HUDEP-2 (cell line): ENCODE results near the gene RANBP17.
"Not testable (repeated sequence)": the region's sequence is repeated elsewhere in the genome, so short reads cannot be mapped to it uniquely, and the experiment has no call there.

Experiments
- DNase-seq, 76 experiments: peaks; one replicate each; lab custom pipeline; 2025; ENCODE audit not compliant: unreplicated experiment in 76 of 76; lab: John Stamatoyannopoulos, UW

The RANBP17 gene

GRCh38 chr5:171143171-171143570 lies 281.4 kb downstream of the RANBP17 start:
- DNase-seq = no peak

DNA sequence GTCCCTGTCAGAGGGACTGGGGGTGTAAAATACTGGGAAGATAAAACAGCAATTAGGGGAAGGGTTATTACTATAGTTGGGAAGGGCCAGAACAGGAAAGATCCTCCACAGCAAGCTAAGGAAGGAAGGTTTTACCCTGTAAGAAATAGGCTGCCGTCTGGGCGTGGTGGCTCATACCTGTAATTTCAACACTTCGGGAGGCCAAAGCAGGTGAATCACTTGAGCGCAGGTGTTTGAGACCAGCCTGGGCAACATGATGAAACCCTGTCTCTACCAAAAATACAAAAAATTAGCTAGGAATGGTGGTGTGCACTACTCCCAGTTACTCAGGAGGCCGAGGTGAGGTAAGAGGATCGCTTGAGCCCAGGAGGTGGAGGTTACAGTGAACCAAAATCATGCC lies 282.1 kb downstream of the RANBP17 start:
- DNase-seq = no peak

- DNase-seq = no peak
These were observed 287.5 kb downstream of the RANBP17 start for GRCh38 chr5:171149333-171149732.

GRCh38 chr5:171149772-171150171 lies 288.0 kb downstream of the RANBP17 start:
- no peak for DNase-seq

DNA sequence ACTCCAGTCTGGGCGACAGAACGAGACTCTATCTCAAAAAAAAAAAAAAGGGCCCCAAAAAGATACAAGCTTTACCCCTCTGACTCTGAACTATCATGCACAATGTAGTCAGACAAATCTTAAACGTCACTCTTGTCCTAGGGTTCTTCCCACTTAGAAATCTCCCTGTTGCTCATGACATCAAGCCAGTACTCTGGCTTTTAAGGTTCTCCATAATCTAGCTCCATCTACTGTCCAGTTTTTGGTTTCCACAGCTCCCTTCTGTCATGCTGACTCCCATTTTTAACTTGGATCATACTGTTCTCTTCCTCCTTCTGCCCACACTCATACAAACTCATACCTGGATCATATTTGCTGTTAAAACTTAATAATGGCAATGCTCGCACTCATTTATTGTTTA lies 290.6 kb downstream of the RANBP17 start:
- DNase-seq = no peak

GRCh38 chr5:171155621-171156020 lies 293.8 kb downstream of the RANBP17 start:
- DNase-seq = no peak

DNA sequence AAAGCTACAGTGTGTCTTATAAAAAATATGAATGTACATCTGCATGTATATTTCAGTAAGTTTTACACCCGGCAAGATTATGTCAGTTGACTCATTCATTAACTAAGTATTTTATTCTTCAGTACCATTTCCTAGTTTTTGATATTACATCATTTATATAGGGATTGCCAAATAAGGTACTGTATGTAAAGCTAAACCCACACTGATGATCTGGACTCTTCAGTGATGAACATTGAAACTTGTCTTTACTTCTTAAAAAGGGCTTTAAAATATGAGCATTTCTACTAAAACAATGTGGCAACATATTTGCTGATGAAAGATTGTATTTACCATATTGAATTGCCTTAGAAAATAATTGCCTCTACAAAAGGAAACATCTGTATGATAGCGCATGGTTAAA lies 295.5 kb downstream of the RANBP17 start:
- no peak for DNase-seq

DNA sequence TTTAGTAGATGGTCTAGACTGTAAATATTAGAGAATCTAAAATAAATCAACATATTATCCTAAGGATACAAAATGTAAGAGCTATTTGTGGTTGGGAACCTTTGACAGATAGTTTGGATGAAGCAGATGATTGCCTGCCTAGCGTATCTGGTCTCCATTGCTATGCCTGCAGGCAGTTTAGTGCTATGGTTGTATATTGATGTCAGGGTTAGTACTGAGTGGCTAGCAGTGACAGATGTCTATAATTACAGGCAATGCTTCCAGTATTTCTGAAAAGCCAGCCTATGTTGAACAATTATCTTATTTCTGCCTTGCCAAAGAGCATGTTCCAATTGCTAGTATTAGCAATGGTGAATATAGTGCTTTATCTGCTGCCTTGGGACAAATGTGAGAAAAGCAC lies 296.0 kb downstream of the RANBP17 start:
- DNase-seq = no peak

DNA sequence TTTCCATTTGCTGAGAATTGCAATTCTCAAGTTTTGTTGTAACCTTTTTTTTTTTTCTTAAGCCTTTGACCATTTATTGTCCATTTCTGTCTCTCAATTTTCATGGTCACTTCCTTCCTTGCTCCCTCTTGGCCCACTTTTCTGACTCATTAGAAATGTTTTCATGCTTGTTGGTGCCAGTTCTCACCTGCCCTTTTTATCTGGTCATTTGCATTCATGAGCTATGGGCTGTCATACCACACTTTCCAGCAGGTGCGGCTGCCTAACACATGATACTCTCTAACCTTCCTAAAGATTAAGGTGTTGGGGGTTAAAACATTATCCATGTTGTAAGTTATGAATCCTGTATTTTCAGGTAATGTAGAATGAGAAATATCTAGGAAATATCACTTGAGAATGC lies 296.8 kb downstream of the RANBP17 start:
- no peak for DNase-seq

- DNase-seq = no peak
These were observed 300.3 kb downstream of the RANBP17 start for GRCh38 chr5:171162165-171162564.

DNA sequence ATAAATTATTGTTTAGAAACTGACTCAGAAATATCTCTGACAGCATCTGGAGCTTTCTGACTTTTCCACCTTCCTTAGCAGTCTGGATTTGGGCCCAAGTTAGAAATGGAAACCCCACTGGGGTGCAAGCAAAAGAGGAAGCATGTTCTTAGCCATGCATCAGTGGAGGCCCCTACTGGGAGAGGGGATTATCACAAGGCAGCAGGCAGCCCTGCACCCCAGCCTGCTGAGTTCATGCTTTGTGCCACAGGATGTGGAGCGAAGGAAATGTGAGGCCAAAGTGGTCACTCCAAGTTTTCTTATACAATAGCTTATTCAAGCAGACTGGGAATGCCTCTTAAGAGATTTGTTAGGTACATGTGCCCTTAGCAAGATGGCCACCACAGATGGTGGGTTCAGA lies 300.8 kb downstream of the RANBP17 start:
- DNase-seq = peak in 18 of 76 experiments; percentile 1 to 30 (median 6)

GRCh38 chr5:171166766-171167165 lies 304.9 kb downstream of the RANBP17 start:
- no peak for DNase-seq

DNA sequence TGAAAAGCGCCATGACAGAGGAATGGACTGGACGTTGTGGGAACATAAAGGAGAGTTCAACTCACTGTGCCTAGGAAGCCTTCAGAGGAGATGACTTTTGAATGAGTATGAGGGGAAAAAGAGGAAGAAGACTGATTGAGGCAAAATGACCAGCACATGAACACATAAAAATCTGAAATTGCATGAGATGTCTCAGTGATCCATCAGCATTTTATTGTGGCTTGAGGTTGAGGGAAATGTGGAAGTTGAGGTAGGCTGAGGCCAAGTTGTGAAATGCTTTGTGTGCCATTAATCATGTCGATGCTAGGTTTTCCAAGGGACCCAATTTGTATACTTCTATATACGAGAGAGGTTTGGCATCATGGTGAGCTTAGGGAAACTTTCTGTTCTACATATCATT lies 306.4 kb downstream of the RANBP17 start:
- DNase-seq = no peak

DNA sequence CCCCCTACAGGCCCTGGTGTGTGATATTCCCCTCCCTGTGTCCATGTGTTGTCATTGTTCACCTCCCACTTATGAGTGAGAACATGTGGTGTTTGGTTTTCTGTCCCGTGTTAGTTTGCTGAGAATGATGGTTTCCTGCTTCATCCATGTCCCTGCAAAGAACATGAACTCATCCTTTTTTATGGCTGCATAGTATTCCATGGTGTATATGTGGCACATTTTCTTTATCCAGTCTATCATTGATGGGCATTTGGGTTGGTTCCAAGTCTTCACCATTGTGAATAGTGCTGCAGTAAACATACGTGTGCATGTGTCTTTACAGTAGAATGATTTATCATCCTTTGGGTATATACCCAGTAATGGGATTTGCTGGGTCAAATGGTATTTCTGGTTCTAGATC lies 313.1 kb downstream of the RANBP17 start:
- not testable (repeated sequence) for DNase-seq

DNA sequence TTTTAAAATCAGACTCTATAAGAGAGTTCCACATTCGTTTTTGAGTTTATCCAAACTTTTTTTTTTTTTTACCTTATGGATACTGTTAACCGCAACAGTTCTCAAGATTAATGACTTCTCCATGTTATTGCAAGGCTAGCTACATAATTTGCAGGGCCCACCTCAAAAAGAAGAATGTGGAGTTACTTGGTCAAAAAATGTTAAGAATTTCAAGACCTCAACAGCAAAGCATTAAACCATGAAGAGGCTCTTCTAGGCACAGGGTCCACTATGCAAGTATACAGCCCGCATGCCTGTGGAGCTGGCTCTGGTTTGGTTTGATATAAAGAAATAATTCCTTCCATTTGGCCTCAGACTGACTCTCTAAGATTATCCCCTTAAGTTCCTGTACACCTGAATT lies 313.9 kb downstream of the RANBP17 start:
- DNase-seq = no peak

DNA sequence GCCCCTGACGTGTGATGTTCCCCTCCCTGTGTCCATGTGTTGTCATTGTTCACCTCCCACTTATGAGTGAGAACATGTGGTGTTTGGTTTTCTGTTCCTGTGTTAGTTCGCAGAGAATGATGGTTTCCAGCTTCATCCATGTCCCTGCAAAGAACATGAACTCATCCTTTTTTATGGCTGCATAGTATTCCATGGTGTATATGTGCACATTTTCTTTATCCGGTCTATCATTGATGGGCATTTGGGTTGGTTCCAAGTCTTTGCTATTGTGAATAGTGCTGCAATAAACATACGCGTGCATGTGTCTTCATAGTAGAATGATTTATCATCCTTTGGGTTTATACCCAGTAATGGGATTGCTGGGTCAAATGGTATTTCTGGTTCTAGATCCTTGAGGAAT lies 316.4 kb downstream of the RANBP17 start:
- DNase-seq = not testable (repeated sequence)

GRCh38 chr5:171188016-171188415 lies 326.2 kb downstream of the RANBP17 start:
- DNase-seq = no peak

- no peak for DNase-seq
These were observed 327.6 kb downstream of the RANBP17 start for GRCh38 chr5:171189442-171189841.

DNA sequence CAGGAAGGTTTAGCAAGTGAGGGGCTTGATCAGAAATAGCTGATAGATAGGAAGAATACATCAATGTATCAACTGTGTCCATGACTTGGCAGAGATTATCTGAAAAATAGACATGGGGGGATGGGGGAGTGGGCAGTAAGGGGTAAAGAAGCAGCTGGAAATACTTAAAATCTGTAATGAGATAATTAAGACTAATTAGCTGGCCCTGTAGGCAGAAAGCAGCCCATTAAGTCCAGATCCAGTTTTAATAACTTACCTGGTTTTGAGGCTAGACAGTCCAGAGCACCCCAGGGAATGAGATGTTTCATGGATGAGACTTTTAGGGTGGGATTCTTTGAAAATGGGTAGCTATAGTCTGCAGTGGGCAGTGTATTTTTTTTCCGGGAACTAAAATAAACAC lies 330.3 kb downstream of the RANBP17 start:
- DNase-seq = no peak

GRCh38 chr5:171201310-171201709 lies 339.5 kb downstream of the RANBP17 start:
- DNase-seq = no peak

DNA sequence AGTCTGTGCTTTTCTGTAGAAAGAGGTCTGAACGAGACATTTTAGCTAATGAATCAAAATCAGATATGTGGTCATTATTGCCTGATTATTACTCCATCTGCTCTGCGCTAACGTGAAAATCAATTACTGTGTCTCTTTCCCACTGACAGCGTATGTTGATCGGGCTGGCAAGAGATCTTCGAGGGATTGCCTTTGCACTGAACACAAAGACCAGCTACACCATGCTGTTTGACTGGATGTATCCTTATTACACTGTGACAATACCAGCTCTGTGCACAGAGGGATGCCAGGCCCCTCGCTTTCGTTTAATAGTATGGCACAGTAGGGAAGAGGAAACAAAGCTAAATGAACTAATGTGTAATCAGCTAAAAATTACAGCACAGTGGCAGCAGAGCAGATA lies 343.6 kb downstream of the RANBP17 start:
- no peak for DNase-seq

- DNase-seq = peak in 42 of 76 experiments; percentile 2 to 64 (median 19)
These were observed 345.5 kb downstream of the RANBP17 start for GRCh38 chr5:171207256-171207847.

DNA sequence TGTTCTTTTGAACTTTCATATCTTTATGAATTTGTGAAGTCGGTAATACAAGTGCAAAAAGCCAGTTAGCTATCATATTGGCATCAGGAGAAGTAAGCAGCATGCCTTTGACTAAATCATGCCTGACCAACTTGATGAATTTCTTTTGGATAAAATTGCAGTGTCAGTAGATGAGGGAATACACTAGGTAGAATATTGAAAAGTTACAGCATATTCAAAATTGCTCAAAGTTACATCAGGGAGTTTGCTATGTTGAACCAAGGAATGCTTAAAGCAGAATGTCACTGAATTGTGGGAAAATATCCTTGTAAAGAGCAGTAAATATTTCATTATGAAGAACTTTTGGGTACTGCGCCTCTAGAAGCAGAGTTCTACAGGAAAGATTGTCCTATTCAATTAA lies 360.1 kb downstream of the RANBP17 start:
- DNase-seq = no peak
